Smooth muscle cell (in vitro differentiated cells): ENCODE measurements around the gene C16orf74. TPM values are rescaled to one million over a fixed set of nuclear protein-coding genes. Genes with fewer than 3 reads are reported as not detected.

Experiments used
- DNase-seq: peaks from one replicate; lab custom pipeline; 2025; ENCODE audit not compliant: unreplicated experiment; lab: John Stamatoyannopoulos, UW
- H2AFZ ChIP-seq: fragments of 200-600 bp; sonication (generic); 2 replicates; pipeline ENCODE4 v1.6.0; 2016; ENCODE audit warnings: antibody characterized with exemption, low read depth, mild to moderate bottlenecking
- H3F3A ChIP-seq: fragments of 200-600 bp; sonication (generic); 2 replicates; pipeline ENCODE4 v1.6.0; 2017; ENCODE audit warnings: antibody characterized with exemption, low read depth
- H3K27ac ChIP-seq: fragments of 200-600 bp; sonication (generic); 2 replicates; pipeline ENCODE4 v1.5.1; 2016; ENCODE audit warnings: low read depth, mild to moderate bottlenecking
- H3K27me3 ChIP-seq: fragments of 200-600 bp; sonication (generic); 2 replicates; pipeline ENCODE4 v1.6.1; 2016; ENCODE audit warnings: low read depth, mild to moderate bottlenecking
- H3K36me3 ChIP-seq: fragments of 200-600 bp; sonication (generic); 2 replicates; pipeline ENCODE4 v1.5.1; 2016; ENCODE audit warnings: low read depth
- H3K4me1 ChIP-seq: fragments of 200-600 bp; sonication (generic); 2 replicates; pipeline ENCODE4 v1.5.1; 2016; ENCODE audit warnings: low read depth
- H3K4me2 ChIP-seq: fragments of 200-600 bp; sonication (generic); 2 replicates; pipeline ENCODE4 v1.6.0; 2016; ENCODE audit warnings: mild to moderate bottlenecking
- H3K4me3 ChIP-seq: fragments of 200-600 bp; sonication (generic); 2 replicates; pipeline ENCODE4 v1.5.1; 2016; ENCODE audit warnings: mild to moderate bottlenecking
- H3K79me2 ChIP-seq: fragments of 200-600 bp; sonication (generic); 2 replicates; pipeline ENCODE4 v1.6.0; 2016; ENCODE audit warnings: low read depth, mild to moderate bottlenecking
- H3K9ac ChIP-seq: fragments of 200-600 bp; sonication (generic); 2 replicates; pipeline ENCODE4 v1.6.0; 2016; ENCODE audit warnings: low read depth
- H3K9me3 ChIP-seq: fragments of 200-600 bp; sonication (generic); replicated peaks from 2 replicates; pipeline ENCODE4 v1.5.1; 2016; ENCODE audit warnings: low read depth
- H4K20me1 ChIP-seq: fragments of 200-600 bp; sonication (generic); 2 replicates; pipeline ENCODE4 v1.6.0; 2016; ENCODE audit warnings: low read depth
- WGBS: methylation state at CpG from one replicate; pipeline ENCODE4 v1.1.7; 2016; ENCODE audit warnings: low lambda C conversion rate; 5-methylcytosine and 5-hydroxymethylcytosine counted together
- polyA plus RNA-seq: library from polyadenylated mRNA; unstranded; fragments of >200 nt; fragmentation: Nextera tagmentation; extraction: Ambion mirVana; gene quantifications from 2 replicates; pipeline ENCODE4 v1.2.1, GENCODE V29; 2016
- total RNA-seq: library from RNA; depleted of rRNA; stranded (reverse); fragments of >200 nt; gene quantifications from 2 replicates; pipeline ENCODE4 v1.2.3, GENCODE V29; 2014
- TF ChIP-seq, protein P1 (sequence below): fragments of 200-600 bp; sonication (generic); IDR thresholded peaks from 2 replicates; pipeline ENCODE4 v1.5.1; 2017; ENCODE audit warnings: borderline replicate concordance, mild to moderate bottlenecking, antibody characterized with exemption; ENCODE audit not compliant: insufficient read depth, poor library complexity, severe bottlenecking

C16orf74 gene
- total and polyA plus RNA-seq, 2 experiments from 2014 or later, result 0.31 to 1.7 TPM

DNA sequence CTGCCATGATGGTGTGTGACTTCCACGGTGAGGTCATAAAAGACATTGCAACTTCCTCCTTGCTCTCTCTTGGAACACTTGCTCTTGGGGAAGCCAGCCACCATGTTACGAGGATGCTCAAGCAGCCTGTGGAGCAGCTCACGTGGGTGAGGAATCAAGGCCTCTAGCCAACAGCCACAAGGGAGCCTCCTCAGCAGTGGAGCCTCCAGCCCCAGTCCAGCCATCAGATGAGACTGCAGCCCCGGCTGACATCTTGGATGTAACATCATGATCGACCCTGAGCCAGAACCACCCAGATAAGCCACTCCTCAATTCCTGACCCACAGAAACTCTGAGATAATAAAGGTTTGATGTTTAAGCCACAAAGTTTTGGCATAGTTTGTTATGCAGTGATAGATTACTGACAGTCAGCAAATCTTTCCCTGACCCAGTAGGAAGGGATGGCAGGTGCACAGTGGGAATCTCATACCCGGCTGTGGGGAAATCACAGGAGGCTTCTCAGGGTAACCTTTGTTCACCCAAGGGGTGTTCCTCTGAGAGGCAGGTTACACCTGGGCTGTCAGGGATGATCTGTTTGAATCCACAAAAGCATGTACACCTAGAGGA is 38.8 kb downstream of the C16orf74 start:
- WGBS, result 97% methylated on average over 6 of the region's 6 CpGs
- H3K27ac ChIP-seq, result no peak overlapping the region
- no peaks in the 10 kb centered on the region for H3K79me2 ChIP-seq

GRCh38 chr16:85710732-85711131 is 40.2 kb downstream of the C16orf74 start:
- Histone ChIP-seq H3F3A (no peaks in the 10 kb centered on the region), H3K27me3 (no peaks in the 10 kb centered on the region), H3K9me3 (no peaks in the 10 kb centered on the region), H3K27ac (no peak overlapping the region), H2AFZ (no peak overlapping the region), H3K36me3 (no peaks in the 10 kb centered on the region), H3K4me3 (no peak overlapping the region), H4K20me1 (no peaks in the 10 kb centered on the region), H3K79me2 (no peaks in the 10 kb centered on the region), H3K9ac (no peak overlapping the region), H3K4me1 (peaks cover 7% of the 10 kb centered on the region), H3K4me2 (no peak overlapping the region)
- 96% methylated on average over 9 of the region's 9 CpGs for WGBS
- no peak for DNase-seq
- TF ChIP-seq, protein P1, sequence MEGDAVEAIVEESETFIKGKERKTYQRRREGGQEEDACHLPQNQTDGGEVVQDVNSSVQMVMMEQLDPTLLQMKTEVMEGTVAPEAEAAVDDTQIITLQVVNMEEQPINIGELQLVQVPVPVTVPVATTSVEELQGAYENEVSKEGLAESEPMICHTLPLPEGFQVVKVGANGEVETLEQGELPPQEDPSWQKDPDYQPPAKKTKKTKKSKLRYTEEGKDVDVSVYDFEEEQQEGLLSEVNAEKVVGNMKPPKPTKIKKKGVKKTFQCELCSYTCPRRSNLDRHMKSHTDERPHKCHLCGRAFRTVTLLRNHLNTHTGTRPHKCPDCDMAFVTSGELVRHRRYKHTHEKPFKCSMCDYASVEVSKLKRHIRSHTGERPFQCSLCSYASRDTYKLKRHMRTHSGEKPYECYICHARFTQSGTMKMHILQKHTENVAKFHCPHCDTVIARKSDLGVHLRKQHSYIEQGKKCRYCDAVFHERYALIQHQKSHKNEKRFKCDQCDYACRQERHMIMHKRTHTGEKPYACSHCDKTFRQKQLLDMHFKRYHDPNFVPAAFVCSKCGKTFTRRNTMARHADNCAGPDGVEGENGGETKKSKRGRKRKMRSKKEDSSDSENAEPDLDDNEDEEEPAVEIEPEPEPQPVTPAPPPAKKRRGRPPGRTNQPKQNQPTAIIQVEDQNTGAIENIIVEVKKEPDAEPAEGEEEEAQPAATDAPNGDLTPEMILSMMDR, result no peak

More for the DNA sequence above, 38.8 kb downstream of the C16orf74 start:
- no peak for DNase-seq
- H3K9me3 ChIP-seq, result no peaks in the 10 kb centered on the region
- H3K4me1 ChIP-seq, result peaks cover 12% of the 10 kb centered on the region
- H3K4me2 ChIP-seq, result no peak overlapping the region
- H3K36me3 ChIP-seq, result no peaks in the 10 kb centered on the region
- no peaks in the 10 kb centered on the region for H4K20me1 ChIP-seq
- no peaks in the 10 kb centered on the region for H3K27me3 ChIP-seq
- TF ChIP-seq, protein P1, result no peak
- H3K9ac ChIP-seq, result no peak overlapping the region
- H2AFZ ChIP-seq, result no peak overlapping the region
- H3K4me3 ChIP-seq, result no peak overlapping the region
- H3F3A ChIP-seq, result no peaks in the 10 kb centered on the region

- H2AFZ ChIP-seq, result no peak overlapping the region
- H3F3A ChIP-seq, result no peaks in the 10 kb centered on the region
- no peaks in the 10 kb centered on the region for H3K36me3 ChIP-seq
- no peak overlapping the region for H3K4me2 ChIP-seq
- DNase-seq, result no peak
- H3K79me2 ChIP-seq, result no peaks in the 10 kb centered on the region
- no peaks in the 10 kb centered on the region for H4K20me1 ChIP-seq
- no peak overlapping the region for H3K4me3 ChIP-seq
- H3K4me1 ChIP-seq, result no peaks in the 10 kb centered on the region
- no peak overlapping the region for H3K27ac ChIP-seq
- H3K9me3 ChIP-seq, result no peaks in the 10 kb centered on the region
- WGBS, result 96% methylated on average over 53 of the region's 53 CpGs
- no peak overlapping the region for H3K9ac ChIP-seq
- H3K27me3 ChIP-seq, result no peaks in the 10 kb centered on the region
- TF ChIP-seq, protein P1, result no peak
These were observed 40.9 kb downstream of the C16orf74 start for GRCh38 chr16:85709766-85710585.

GRCh38 chr16:85708338-85708737 is 42.6 kb downstream of the C16orf74 start:
- DNase-seq, result no peak

More at GRCh38 chr16:85708338-85708737, 42.6 kb downstream of the C16orf74 start:
- H4K20me1 ChIP-seq, result no peaks in the 10 kb centered on the region
- no peaks in the 10 kb centered on the region for H3K27me3 ChIP-seq
- 94% methylated on average over 6 of the region's 6 CpGs for WGBS
- H3K4me2 ChIP-seq, result no peak overlapping the region
- H3K4me3 ChIP-seq, result no peak overlapping the region
- H2AFZ ChIP-seq, result no peak overlapping the region
- H3K9me3 ChIP-seq, result no peaks in the 10 kb centered on the region
- TF ChIP-seq, protein P1, result no peak
- H3K36me3 ChIP-seq, result no peaks in the 10 kb centered on the region
- H3K79me2 ChIP-seq, result no peaks in the 10 kb centered on the region
- H3K9ac ChIP-seq, result no peak overlapping the region
- H3K4me1 ChIP-seq, result no peaks in the 10 kb centered on the region
- no peaks in the 10 kb centered on the region for H3F3A ChIP-seq
- no peak overlapping the region for H3K27ac ChIP-seq
